ENCODE results near the gene SELENOT.
"Not testable (repeated sequence)": the region's sequence is repeated elsewhere in the genome, so short reads cannot be mapped to it uniquely, and the experiment has no call there.

The SELENOT gene

GRCh38 chr3:150603153-150603979 is at the start of gene SELENOT:
SELENOT (plus strand) TSS chr3:150603321; CDS start chr3:150603363, 42 bp downstream.
- DNase-seq, result peak; percentile 92

- DNase-seq, result no peak
These were observed 47.2 kb upstream of the SELENOT start for GRCh38 chr3:150555859-150556436.

- no peak for DNase-seq
These were observed 46.3 kb upstream of the SELENOT start for GRCh38 chr3:150556792-150557191.

GRCh38 chr3:150557725-150558124 is 45.4 kb upstream of the SELENOT start:
- no peak for DNase-seq

GRCh38 chr3:150564243-150564642 is 38.9 kb upstream of the SELENOT start:
- DNase-seq, result no peak

DNA sequence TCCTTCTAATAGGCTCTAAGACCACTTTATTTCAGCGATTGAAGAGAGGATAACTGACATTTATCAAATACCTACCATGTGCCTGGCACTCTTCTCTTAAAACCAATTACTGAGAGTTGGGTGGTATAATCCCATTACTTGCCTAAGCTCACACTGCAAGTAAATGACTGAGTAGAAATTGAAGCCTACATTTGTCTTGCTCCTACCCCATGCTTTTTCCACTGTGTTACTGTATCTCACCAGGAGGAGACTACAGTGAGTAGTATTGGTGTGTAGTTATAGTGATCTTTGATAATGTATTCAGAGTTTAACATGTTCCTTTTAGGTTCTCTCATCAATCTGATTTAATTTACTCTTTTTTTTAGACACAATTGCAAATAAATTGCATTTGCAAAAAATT is 35.8 kb upstream of the SELENOT start:
- DNase-seq, result no peak

GRCh38 chr3:150577855-150578254 is 25.3 kb upstream of the SELENOT start:
- DNase-seq, result no peak

DNA sequence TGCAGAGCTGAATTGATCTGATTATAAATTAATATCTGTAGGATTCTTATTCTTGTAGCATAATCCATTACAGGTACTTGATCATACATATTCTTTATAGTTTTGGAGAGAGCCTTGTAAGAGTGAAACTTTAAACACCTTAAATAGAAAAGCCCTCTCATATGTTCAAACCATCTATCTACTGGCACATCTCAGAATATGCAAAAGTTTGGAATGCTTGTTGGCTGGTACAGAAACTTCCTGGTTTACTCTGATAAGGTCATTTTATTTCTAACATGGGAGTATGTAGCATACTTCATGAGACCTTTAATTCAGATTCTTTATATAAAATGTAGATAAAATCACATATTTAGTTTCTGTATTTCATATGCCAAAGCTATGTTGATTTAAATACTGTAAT is 21.9 kb upstream of the SELENOT start:
- no peak for DNase-seq

DNA sequence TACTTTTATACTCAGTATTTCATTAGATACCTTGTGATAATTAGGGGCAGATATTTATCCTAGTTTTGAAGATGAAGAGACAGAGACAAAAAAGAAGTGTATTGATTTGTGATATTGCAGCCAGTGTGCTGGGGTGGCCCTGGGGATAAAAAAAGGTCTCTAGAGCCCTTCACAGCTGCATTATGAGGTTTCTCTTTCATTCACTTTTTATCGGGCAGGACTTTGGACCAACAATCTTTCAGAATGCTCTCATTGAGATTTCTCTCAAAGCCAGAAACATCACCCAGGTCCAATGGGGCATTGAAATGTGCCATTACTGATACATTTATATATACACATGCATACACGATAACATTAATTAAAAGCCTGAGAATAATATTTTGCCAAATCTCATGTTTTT is 20.5 kb upstream of the SELENOT start:
- no peak for DNase-seq

GRCh38 chr3:150583028-150583427 is 20.1 kb upstream of the SELENOT start:
- no peak for DNase-seq

- no peak for DNase-seq
These were observed 14.9 kb upstream of the SELENOT start for GRCh38 chr3:150588027-150588830.

GRCh38 chr3:150589759-150590158 is 13.4 kb upstream of the SELENOT start:
- DNase-seq, result no peak

DNA sequence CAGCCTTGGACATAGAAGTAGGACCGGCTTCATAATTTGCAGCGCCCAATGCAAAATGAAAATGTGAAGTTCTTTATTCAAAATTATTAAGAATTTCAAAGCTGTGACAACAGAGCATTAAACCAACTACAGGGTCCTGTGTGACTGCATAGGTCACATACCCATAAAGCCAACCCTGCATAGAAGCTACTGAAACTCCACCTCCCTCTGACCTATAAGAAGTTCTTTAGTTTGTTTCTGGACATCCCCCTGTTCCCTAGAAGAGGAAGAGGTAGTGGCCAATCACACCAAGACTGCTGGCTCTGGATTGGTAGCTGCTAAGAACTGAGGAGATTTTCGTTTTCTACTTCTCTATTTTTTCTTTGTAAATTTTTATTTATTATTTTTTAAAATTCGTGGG is 9.0 kb upstream of the SELENOT start:
- DNase-seq, result no peak

DNA sequence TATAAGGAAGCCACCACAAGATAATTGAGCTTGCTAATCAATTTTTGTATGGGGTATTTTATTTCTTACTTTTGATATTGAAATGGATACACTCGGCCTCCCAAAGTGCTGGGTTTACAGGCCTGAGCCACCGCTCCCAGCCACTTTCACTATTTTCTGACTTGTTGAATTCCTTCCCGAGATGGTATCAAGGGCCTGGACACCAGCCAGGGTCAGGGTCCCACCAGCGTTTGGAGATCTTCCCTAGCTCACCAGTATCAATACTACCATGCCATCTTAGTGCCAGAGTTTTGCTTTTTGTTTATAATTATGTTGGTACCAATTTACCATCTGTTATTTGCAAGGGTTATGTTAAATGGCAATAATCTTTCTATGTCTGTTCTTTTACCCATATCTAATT is 5.5 kb upstream of the SELENOT start:
- no peak for DNase-seq

DNA sequence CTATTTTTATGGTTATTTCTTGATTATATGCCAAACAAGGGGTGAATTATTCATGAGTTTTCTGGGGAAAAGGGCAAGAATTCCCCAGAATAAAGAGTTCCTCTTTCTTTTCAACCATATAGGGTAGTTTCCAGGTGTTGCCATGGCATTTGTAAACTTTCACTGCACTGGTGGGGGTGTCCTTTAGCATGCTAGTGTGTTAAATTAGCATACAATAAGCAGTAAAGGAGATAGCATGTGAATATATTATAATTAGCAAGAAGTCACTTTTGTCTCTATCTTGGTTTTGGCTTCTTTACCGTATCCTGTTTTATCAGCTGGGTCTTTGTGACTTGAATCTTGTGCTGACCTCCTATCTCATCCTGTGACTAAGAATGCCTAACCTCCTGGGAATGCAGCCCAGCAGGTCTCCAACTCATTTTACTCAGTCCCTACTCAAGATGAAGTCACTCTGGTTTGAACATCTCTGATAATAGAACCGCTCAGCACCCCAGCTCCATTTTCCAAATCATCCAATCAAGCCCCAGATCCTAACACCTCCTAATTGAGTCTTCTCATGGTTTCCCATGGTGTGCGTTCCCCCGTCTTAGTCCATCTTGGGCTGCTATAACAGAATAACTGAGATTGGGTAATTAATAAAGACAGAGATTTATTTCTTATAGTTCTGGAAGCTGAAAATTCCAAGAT is 3.4 kb upstream of the SELENOT start:
- DNase-seq, result no peak

- DNase-seq, result not testable (repeated sequence)
These were observed 2.2 kb upstream of the SELENOT start for GRCh38 chr3:150600647-150601530.

DNA sequence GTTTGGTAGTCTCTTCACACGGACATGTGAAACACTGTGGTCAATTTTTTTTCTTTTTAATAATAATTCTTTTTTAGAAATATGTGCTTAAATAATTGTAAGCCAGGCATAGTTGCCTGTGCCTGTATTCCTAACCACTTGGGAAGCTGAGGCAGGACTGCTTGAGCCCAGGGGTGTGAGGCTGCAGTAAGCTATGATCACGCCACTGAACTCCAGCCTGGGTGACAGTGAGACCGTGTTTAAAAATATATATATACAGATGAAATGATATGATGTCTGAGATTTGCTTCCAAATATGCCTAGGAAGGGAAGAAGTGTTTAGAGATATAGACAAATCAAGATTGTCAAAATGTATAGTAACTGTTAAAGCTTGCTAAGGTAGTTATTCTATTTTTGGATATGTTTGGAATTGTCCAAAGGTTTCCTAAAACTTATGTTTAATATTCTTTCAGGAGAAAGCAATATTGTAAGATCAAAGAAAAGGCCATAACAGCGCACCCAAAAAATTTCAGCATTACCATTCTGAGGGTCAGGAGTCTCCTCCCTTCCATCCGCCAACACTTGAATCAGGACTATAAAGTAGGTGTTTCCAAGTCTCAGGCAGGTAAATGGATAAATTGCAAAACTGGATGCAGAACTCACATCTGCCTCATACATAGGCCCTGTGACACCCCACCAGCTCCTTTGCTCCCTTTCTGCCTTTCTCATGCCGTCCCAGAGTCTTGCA is 532 bp upstream of the SELENOT start:
- DNase-seq, result no peak

GRCh38 chr3:150603980-150604319 is 829 bp downstream of the SELENOT start:
- DNase-seq, result no peak

DNA sequence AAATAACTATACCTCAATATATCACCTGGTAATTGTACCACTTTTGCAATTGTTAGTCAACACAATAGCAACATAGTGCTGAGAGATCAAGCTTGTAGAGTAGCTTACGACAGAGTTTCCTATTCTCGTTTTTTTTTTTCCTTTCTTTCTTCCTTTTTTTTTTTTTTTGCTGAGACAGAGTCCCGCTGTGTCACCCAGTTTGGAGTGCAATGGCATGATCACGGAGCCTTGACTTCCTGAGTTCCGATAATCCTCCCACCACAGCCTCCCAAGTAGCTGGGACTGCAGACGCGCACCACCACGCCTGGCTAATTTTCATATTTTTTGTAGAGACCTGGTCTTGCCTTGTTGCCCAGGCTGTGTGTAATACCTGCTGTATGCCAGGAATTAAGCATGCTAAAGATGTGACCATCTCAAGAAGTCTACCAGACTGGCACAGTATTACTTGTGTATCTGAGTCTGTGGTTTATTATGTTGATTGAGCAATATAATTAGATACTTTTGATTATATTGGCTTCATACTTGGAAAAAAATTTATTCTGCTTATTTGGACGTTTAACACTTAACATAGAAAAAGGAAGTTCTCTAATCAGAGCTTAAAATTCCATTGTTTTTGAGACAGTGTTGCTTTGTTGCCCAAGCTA is 3.0 kb downstream of the SELENOT start:
- no peak for DNase-seq

DNA sequence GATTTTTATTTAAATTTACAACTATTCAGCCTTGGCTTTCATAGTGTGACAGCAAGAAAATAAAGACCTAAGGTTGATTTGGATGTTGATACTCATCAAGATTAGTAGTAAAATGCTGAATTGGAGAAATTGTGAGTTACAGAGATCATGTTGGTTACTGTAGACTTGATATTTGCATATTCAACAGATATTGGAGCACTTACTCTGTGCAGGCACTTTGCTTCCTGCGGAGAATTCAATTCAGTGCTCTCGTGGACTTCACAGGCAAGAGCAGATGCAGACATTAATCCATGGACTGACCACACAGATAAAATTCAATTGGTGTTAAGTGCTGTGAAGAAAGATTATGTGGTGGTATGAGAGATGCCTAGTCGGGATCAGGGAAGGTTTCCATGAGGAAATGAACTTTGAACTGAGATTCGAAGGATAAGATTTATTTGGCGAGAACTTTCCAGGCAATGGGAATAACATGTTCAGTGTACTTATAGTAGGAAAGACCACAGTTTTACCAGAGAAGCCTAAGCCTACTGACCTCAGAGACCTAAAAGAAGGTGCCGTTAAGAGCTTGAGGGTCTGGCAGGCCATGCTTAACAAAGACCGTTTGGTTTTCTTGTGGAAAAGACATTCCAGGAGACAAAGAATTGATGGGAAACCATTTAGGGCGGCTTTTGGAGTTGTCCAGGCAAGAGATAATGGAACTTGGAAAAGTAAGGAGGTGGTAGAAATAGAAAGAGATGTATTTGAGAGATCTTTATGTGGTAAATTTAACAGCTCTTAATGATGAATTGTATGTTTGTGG is 4.3 kb downstream of the SELENOT start:
- DNase-seq, result no peak

Data from activated CD4-positive, alpha-beta T cell treated with anti-CD3 and anti-CD28 coated beads, Interleukin-2, amount 50 U/mL, for 1 hour (primary cell).